ENCODE results near the gene TRHDE.

TRHDE gene

GRCh38 chr12:72677139-72677538, 405.0 kb downstream of the TRHDE start:
- H3K4me1 Mint-ChIP-seq: peaks cover 31% of the 10 kb centered on the region
- H3K27me3 Mint-ChIP-seq (ENCODE audit: low read depth, poor library complexity): no peaks in the 10 kb centered on the region

GRCh38 chr12:72677846-72678245, 405.7 kb downstream of the TRHDE start:
- Mint-ChIP-seq H3K27me3 (ENCODE audit: low read depth, poor library complexity) (no peaks in the 10 kb centered on the region), H3K36me3 (ENCODE audit: low read depth) (no peaks in the 10 kb centered on the region), H3K4me1 (peaks cover 24% of the 10 kb centered on the region), H3K9me3 (no peaks in the 10 kb centered on the region), H3K4me3 (no peak overlapping the region), H3K27ac (no peak overlapping the region)
- no peak for TF ChIP-seq CTCF (IDR thresholded peaks at IDR 0.05)
- no peak for DNase-seq

More at GRCh38 chr12:72677139-72677538, 405.0 kb downstream of the TRHDE start:
- TF ChIP-seq CTCF (IDR thresholded peaks at IDR 0.05): no peak
- DNase-seq: no peak
- H3K36me3 Mint-ChIP-seq (ENCODE audit: low read depth): no peaks in the 10 kb centered on the region
- H3K4me3 Mint-ChIP-seq: no peak overlapping the region
- H3K9me3 Mint-ChIP-seq: no peaks in the 10 kb centered on the region
- no peak overlapping the region for H3K27ac Mint-ChIP-seq

GRCh38 chr12:72679147-72679757, 407.1 kb downstream of the TRHDE start:
- DNase-seq: no peak
- H3K27me3 Mint-ChIP-seq (ENCODE audit: low read depth, poor library complexity): no peaks in the 10 kb centered on the region
- no peak overlapping the region for H3K4me3 Mint-ChIP-seq
- no peaks in the 10 kb centered on the region for H3K36me3 Mint-ChIP-seq (ENCODE audit: low read depth)
- H3K27ac Mint-ChIP-seq: no peak overlapping the region
- H3K9me3 Mint-ChIP-seq: no peaks in the 10 kb centered on the region
- H3K4me1 Mint-ChIP-seq: peaks cover 11% of the 10 kb centered on the region
- no peak for TF ChIP-seq CTCF (IDR thresholded peaks at IDR 0.05)

- no peak for DNase-seq
- H3K27ac Mint-ChIP-seq: no peak overlapping the region
- no peak for TF ChIP-seq CTCF (IDR thresholded peaks at IDR 0.05)
Measured at GRCh38 chr12:72681028-72681427, 408.9 kb downstream of the TRHDE start.

GRCh38 chr12:72684491-72684890, 412.3 kb downstream of the TRHDE start:
- H3K36me3 Mint-ChIP-seq (ENCODE audit: low read depth): no peaks in the 10 kb centered on the region
- H3K4me1 Mint-ChIP-seq: no peaks in the 10 kb centered on the region
- no peak for DNase-seq
- H3K27ac Mint-ChIP-seq: no peak overlapping the region
- H3K4me3 Mint-ChIP-seq: no peak overlapping the region
- TF ChIP-seq CTCF (IDR thresholded peaks at IDR 0.05): no peak
- no peaks in the 10 kb centered on the region for H3K9me3 Mint-ChIP-seq
- H3K27me3 Mint-ChIP-seq (ENCODE audit: low read depth, poor library complexity): no peaks in the 10 kb centered on the region

More at GRCh38 chr12:72681028-72681427, 408.9 kb downstream of the TRHDE start:
- no peaks in the 10 kb centered on the region for H3K9me3 Mint-ChIP-seq
- no peak overlapping the region for H3K4me3 Mint-ChIP-seq
- no peaks in the 10 kb centered on the region for H3K27me3 Mint-ChIP-seq (ENCODE audit: low read depth, poor library complexity)
- peaks cover 11% of the 10 kb centered on the region for H3K4me1 Mint-ChIP-seq
- H3K36me3 Mint-ChIP-seq (ENCODE audit: low read depth): no peaks in the 10 kb centered on the region

GRCh38 chr12:72692338-72692737, 420.2 kb downstream of the TRHDE start:
- no peaks in the 10 kb centered on the region for H3K27me3 Mint-ChIP-seq (ENCODE audit: low read depth, poor library complexity)
- no peak overlapping the region for H3K27ac Mint-ChIP-seq
- H3K4me1 Mint-ChIP-seq: no peaks in the 10 kb centered on the region
- no peaks in the 10 kb centered on the region for H3K36me3 Mint-ChIP-seq (ENCODE audit: low read depth)
- no peaks in the 10 kb centered on the region for H3K9me3 Mint-ChIP-seq
- DNase-seq: no peak
- TF ChIP-seq CTCF (IDR thresholded peaks at IDR 0.05): no peak
- no peak overlapping the region for H3K4me3 Mint-ChIP-seq

Measured in nephron progenitor cell (in vitro differentiated cells).